HL-60/S4 (cell line): Measurements from ENCODE around the gene LRIG1.

ENCODE experiments used
- in situ Hi-C: fragments of 300-500 bp; cut with MboI; formaldehyde crosslinking; loops from 2 replicates; pipeline ENCODE4 v1.14.3; 2022; ENCODE audit warnings: low sequenced_read_pairs

Gene LRIG1

DNA sequence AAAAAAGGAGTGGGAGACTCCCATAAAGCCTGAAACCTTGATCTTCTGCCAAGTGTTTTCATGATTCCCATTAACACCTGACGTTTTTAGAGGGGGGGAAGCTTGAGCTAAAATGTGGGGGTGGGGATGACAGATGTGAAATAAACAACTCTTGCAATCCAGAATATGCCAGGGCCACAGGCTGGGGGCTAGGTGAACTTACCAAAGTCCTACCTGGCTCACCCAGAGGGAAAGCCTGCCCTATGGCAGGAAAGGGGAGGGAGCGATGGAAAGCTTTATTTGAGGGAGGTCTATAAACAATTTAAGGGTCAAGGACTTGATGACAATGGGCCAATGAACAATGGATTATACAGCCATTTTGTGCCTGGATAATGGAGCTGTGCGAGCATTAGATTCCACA is 108.3 kb downstream of the LRIG1 start:
- in situ Hi-C loops = no loop called here

DNA sequence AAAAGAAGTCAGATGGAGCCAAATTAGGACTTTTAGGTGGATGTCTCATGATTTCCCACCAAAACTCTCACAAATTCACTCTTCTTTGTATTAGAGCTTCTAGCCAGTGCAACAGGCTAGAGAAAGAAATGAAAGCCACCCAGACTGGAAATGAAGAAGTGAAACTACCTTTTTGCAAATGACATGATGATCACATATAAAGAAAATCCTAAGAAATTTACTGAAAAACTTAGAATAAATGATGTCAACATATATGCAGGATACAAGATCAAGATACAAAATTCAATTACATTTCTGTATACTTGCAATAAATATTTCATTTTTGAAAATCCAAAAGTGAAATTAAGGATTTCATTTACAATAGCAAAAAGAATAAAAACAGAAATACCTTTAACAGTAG is 110.8 kb downstream of the LRIG1 start:
- in situ Hi-C loops = no loop called here

GRCh38 chr3:66386925-66387650 is 113.7 kb downstream of the LRIG1 start:
- in situ Hi-C loops = no loop called here

DNA sequence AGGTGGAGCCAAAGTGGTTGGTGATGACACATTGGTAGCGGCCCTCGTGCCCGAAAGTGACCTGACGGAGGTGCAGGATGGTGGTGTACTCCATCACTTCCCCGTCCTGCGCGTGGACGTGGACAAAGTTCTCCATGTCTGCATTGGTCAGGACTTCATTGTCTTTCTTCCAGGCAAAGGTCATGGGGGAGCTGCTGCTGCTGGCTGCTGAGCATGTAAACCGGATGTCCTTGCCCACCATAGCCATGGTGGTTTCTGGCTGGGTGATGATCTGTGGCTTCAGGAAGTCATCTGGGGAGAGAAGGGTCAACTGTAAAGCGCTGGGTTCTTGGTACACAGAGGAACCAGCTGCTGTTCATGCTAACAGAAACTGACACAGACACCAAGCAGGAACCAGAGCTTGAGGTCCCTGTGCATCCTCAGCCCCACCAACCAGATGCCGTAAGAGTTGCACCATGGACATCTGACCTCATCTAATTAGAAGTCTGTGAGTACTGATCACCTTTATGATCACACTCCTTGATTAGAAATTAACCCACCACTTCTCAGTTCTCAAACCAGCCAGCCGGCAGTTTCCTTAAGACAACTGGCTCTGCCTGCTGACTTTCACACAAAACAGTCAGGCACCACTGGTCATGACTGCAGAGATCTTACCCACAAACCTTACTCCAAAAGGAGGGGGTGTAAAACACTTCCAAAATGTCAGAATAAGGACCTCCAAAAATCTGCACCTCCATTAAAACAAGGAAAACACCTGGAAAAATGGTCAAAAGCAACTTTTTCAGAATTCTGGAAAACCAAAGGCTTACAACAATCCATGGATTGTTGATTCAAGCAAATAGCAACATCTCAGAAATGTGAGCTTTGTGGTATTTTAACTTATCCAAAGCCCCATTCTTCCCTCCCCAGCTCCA is 114.6 kb downstream of the LRIG1 start:
- in situ Hi-C loops = no loop called here

- in situ Hi-C loops = no loop called here
These were observed 115.8 kb downstream of the LRIG1 start for GRCh38 chr3:66385066-66385465.

GRCh38 chr3:66383998-66384745 is 116.7 kb downstream of the LRIG1 start:
- in situ Hi-C loops = no loop called here

DNA sequence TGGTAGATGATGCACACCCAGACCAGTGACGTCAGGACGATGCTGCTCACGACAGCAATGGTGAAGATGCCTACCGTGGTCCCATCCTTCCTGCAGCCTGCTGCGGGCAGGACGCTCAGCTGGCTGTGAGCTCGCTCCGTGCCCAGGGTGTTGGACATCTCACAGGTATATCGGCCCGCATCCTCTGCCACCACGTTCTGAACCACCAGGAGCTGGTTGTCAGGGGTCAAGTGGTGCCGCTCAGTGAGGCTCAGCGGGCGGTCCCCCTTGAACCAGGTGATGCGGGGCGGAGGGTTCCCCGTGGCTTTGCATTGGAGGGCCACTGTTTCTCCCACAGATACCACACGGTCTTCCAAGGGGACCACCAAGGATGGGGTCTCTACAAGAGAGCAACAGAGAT is 117.8 kb downstream of the LRIG1 start:
- in situ Hi-C loops = no loop called here

DNA sequence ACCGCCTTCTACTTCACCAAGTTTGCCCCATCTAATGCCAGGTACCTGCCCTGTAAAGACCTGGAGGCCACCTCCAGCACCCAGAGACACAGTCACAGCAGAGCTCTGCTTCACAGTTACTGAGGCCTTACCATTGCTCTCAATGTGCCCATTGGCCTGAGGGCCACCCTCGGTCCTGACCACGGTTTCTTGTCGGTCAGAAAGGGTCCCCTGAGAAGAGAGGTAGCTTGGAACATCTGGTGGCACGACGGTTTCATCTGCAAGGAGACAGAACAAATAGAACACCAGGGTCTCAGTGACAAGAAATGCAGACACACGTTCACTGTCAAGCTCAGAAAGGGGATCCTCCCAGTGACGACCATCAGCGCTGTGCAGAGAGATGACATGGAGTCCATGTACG is 118.7 kb downstream of the LRIG1 start:
- in situ Hi-C loops = no loop called here

DNA sequence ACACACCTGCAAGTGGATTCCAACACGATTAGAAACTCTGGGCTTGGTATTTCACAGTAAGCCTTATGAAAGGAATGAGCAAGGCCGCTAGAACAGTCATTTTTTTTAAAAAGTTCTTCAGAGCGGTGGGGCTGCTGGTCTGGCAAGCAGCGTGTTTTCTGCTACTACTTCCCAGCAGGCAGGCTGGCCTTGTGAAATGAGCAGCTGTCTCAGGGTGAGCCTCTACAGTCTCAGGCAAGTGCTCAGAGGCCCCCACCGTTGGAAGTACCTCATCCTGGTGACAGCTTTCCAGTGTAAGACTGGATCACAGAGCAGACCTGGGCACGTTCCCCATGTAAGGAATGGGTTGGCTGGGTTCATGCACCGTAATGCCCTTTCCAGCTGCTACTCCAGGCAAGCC is 119.2 kb downstream of the LRIG1 start:
- in situ Hi-C loops = no loop called here

DNA sequence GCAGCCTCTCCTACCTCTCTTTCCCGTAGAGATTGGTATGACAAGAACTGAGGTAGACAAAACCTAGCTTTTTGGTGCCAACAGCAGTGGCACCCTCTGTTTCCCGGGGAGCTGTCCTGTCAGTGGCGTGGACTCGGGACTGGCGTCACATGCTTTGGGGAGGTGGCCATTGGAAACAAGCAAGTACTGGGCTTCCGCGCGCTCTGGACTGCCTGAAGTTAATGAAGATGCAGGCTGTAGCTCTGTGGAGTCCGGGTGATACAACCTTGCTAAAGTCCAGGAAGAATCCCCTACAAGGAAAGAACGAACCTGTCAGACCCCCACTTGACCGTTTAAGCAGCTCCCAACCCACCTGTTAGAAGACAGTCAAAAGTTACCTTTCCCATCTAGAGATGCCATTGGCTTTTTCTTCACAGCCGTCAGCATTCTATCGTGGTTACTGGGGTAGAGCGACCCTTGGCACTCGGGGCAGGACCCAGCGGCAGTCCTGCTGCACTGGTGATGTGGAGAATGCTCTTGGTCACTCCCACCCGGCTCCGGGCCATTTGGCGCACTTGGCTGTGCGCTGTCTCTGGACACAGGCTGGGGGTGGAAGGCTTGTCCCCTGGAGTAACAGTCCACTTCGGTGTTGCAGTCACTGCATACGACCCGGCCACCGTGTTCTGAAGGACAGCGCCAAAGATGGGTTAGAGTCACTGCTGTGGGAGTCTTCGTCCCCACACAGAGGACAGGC is 120.5 kb downstream of the LRIG1 start:
- in situ Hi-C loops = no loop called here

- in situ Hi-C loops = no loop called here
These were observed 121.3 kb downstream of the LRIG1 start for GRCh38 chr3:66379565-66379964.

- in situ Hi-C loops = no loop called here
These were observed 122.6 kb downstream of the LRIG1 start for GRCh38 chr3:66378256-66378655.

- in situ Hi-C loops = no loop called here
These were observed 123.0 kb downstream of the LRIG1 start for GRCh38 chr3:66377800-66378199.

- in situ Hi-C loops = no loop called here
These were observed 124.3 kb downstream of the LRIG1 start for GRCh38 chr3:66376568-66376967.

DNA sequence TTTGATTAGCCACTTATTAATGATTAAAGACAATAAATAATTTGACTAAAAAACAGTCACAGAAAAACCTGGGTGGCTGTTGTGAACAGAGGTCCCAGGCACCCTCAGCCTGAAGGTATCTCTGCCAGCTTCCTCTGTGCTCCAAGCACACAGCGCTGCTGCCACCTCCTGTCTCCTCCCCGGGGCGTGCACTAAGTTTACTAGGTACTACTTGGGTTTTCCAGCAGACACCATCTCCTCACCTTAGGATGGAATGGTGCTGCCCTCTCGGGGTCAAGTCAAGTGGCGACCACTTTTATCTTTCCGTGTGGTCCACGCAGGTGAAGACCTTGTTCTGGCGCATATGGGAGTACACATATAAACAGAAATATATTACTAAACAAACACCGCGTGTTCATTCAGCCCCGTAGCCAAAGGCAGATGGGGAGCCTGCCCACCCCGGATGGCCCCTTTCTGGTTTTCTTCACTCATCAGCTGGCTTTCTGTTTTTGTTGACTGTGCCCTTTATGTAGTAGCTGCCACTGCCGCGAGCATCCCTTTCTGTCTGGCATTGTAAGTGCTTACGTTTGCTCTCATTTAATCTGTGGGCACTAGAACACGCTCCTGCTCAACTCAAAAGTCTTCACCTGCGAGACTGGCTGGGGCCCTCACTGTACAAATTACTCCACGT is 128.0 kb downstream of the LRIG1 start:
- in situ Hi-C loops = no loop called here

GRCh38 chr3:66371432-66371831 is 129.4 kb downstream of the LRIG1 start:
- in situ Hi-C loops = no loop called here

DNA sequence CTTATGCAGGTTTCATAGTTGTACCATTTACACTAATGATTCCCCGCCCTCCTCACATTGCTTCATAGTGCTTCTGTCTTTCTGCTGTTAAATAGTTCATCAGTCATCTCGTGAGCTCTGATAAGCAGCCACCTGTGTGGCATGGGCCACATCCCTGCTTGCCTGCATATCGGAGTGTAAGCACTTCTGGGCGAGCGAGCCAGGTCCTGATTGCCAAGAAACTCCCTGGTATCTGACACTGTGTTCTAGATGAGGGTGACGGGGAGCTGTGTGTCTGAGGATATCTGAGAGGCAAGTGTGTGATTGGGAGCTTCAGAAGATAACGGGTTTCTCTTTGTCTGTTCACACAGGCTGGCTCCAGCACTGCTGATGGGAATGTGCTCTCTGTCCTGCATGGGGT is 130.6 kb downstream of the LRIG1 start:
- in situ Hi-C loops = no loop called here

DNA sequence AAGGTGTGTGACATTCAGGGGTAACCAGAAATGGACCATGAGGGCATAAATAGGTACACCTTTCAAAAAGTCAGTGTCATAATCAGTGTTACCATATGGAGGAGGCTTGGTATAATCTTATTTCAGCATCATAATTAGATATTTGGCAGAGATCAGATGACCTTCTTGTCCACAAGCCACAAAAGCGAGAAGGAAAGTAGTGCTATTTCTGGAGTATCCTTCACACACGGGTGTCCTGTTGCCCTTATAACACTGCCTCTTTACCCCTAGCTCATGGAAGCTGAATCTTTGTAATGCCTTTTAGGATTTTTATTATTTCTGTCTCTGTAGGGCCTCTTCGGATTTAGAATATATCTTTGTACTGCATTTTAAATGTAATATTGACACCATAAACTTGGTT is 132.8 kb downstream of the LRIG1 start:
- in situ Hi-C loops = no loop called here

GRCh38 chr3:66366747-66367146 is 134.1 kb downstream of the LRIG1 start:
- in situ Hi-C loops = no loop called here

DNA sequence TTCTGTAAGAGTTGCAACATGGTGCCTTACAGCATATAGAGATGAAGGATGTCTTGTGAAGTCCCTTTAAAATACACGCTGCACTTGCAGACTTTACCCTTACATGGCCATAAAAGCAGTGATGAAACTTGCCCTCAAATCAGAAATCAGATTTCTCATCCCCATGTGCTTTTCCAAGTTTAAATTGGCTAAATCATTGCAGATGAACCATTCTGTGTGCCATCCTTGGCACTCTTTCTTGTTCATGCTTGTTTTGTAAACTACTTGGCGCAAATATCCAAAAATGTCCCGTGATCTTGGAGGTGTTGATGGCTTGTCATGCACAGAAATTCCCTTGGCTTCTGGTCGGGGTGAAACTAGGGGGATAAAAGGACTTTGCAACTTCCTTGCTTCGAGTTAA is 135.7 kb downstream of the LRIG1 start:
- in situ Hi-C loops = no loop called here
